Breast epithelium (tissue), 3 donors: ENCODE data around the gene CDC42SE2.
A peak's percentile ranks its signal among the peaks of the same experiment; 100 is the strongest.

Experiments
- POLR2A ChIP-seq: fragments of 450-650 bp; IDR thresholded peaks from one replicate; pipeline ENCODE4 v1.6.1; 2016; ENCODE audit warnings: antibody characterized with exemption, mild to moderate bottlenecking, moderate library complexity
- POLR2AphosphoS5 ChIP-seq, 3 donors: sonication (generic); formaldehyde crosslinking; IDR thresholded peaks; one replicate each; pipeline ENCODE4 v1.6.1; 2017; ENCODE audit warnings: antibody characterized with exemption in 3 of 3
- TF ChIP-seq, protein P1 (sequence below), 3 donors: fragments of 450-650 bp; IDR thresholded peaks; one replicate each; pipeline ENCODE4 v1.5.1; 2016 to 2017; ENCODE audit warnings: antibody characterized with exemption in 3 of 3, mild to moderate bottlenecking in 3 of 3, moderate library complexity in 3 of 3

DNA sequence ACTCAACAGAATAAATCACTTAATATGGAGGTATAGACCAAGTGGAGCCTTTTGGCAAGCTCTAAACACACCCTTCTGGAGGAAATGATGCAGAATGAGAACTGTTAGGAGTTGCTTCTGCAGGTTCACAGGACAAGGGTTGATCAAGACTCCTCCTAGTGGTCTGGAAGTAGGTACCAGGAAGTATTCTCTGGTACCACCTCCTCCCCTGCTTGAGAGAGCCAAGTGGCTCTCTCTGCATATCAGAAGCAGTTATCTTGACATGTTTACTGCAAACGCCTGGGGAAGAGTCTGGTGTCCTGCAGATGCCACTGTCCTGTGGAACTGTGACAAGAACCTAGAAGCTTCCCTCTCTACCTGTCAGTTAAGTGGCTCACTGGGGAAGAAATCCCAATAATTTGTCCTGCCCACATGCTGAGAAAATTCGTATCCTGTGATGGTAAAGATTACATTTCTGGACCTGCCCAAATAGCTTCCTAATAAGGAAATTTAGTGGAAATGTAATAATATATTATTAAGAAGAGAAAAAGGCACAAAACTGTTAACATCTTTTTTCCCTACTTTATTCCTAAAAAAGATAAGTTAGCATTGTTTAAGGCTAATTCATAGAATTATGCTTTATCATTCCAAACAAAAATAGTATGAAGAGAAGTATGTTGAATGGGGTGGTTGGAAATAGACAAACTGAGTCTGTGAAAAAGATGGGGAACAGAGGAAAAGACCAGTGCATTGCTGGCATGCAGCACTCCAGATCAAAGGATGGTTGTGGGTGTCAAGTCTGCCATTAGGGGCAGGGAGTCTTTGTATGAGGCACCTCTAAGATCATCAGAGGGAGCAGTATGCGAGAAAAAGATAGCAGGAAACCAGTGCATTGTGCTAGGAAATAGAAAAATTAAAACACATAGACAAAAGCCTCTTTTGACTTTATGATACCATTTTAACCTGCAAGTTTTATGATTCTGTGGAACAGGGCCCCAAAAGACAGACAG, 118.8 kb downstream of the CDC42SE2 start:
- TF ChIP-seq POLR2A, result no peak
- TF ChIP-seq, protein P1, sequence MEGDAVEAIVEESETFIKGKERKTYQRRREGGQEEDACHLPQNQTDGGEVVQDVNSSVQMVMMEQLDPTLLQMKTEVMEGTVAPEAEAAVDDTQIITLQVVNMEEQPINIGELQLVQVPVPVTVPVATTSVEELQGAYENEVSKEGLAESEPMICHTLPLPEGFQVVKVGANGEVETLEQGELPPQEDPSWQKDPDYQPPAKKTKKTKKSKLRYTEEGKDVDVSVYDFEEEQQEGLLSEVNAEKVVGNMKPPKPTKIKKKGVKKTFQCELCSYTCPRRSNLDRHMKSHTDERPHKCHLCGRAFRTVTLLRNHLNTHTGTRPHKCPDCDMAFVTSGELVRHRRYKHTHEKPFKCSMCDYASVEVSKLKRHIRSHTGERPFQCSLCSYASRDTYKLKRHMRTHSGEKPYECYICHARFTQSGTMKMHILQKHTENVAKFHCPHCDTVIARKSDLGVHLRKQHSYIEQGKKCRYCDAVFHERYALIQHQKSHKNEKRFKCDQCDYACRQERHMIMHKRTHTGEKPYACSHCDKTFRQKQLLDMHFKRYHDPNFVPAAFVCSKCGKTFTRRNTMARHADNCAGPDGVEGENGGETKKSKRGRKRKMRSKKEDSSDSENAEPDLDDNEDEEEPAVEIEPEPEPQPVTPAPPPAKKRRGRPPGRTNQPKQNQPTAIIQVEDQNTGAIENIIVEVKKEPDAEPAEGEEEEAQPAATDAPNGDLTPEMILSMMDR (IDR thresholded peaks at IDR 0.05), result peak in 1 of 3 donors; percentile 28
- no peak for TF ChIP-seq POLR2AphosphoS5 (IDR thresholded peaks at IDR 0.05)
